Ectodermal cell (in vitro differentiated cells): Measurements from ENCODE around the gene GABRR3.

Experiments used
- H3K27ac ChIP-seq: 2 replicates; pipeline ENCODE4 v1.7.0; 2013; ENCODE audit warnings: mild to moderate bottlenecking, low read depth, low read length; ENCODE audit not compliant: insufficient read depth, poor library complexity, severe bottlenecking
- H3K27me3 ChIP-seq: 2 replicates; pipeline ENCODE4 v1.7.0; 2013; ENCODE audit warnings: mild to moderate bottlenecking, low read length; ENCODE audit not compliant: insufficient read depth, control insufficient read depth, poor library complexity, severe bottlenecking
- H3K36me3 ChIP-seq: one replicate; pipeline ENCODE4 v1.7.0; 2013; ENCODE audit warnings: low read length; ENCODE audit not compliant: control insufficient read depth, insufficient read depth
- H3K4me1 ChIP-seq: one replicate; pipeline ENCODE4 v1.7.0; 2013; ENCODE audit warnings: low read length; ENCODE audit not compliant: control insufficient read depth, insufficient read depth
- H3K4me3 ChIP-seq: 2 replicates; pipeline ENCODE4 v1.7.0; 2013; ENCODE audit warnings: low read depth, low read length, control low read depth; ENCODE audit not compliant: insufficient read depth
- H3K9me3 ChIP-seq: 2 replicates; pipeline ENCODE4 v1.7.0; 2013; ENCODE audit warnings: mild to moderate bottlenecking, low read length, moderate library complexity; ENCODE audit not compliant: control insufficient read depth
- WGBS, 2 experiments: methylation state at CpG; one replicate each; pipeline ENCODE4 v1.1.7; 2013; ENCODE audit warnings: missing lambda C conversion rate in 2 of 2; 5-methylcytosine and 5-hydroxymethylcytosine counted together

Gene GABRR3

GRCh38 chr3:97959872-97960271 is 75.2 kb downstream of the GABRR3 start:
- Histone ChIP-seq H3K27me3 (no peaks in the 10 kb centered on the region), H3K36me3 (no peaks in the 10 kb centered on the region), H3K4me3 (no peak overlapping the region), H3K4me1 (no peaks in the 10 kb centered on the region), H3K9me3 (no peaks in the 10 kb centered on the region), H3K27ac (no peak overlapping the region)
- 95% methylated on average over 5 of the region's 5 CpGs for WGBS, 2 experiments

GRCh38 chr3:97958796-97959195 is 76.3 kb downstream of the GABRR3 start:
- H3K4me1 ChIP-seq: no peaks in the 10 kb centered on the region
- no peaks in the 10 kb centered on the region for H3K36me3 ChIP-seq
- H3K27ac ChIP-seq: no peak overlapping the region
- no peaks in the 10 kb centered on the region for H3K9me3 ChIP-seq
- whole genome bisulfite sequencing, 2 experiments: 94% methylated on average over 9 of the region's 9 CpGs
- no peak overlapping the region for H3K4me3 ChIP-seq
- no peaks in the 10 kb centered on the region for H3K27me3 ChIP-seq

- Histone ChIP-seq H3K4me1 (no peaks in the 10 kb centered on the region), H3K27ac (no peak overlapping the region), H3K36me3 (no peaks in the 10 kb centered on the region), H3K9me3 (no peaks in the 10 kb centered on the region), H3K27me3 (no peaks in the 10 kb centered on the region), H3K4me3 (no peak overlapping the region)
- WGBS, 2 experiments: 91 to 94% methylated on average over 2 of the region's 2 CpGs
These were observed 76.7 kb downstream of the GABRR3 start for GRCh38 chr3:97958396-97958795.

GRCh38 chr3:97957617-97958311 is 77.4 kb downstream of the GABRR3 start:
- Histone ChIP-seq H3K27me3 (no peaks in the 10 kb centered on the region), H3K36me3 (no peaks in the 10 kb centered on the region), H3K4me1 (no peaks in the 10 kb centered on the region), H3K9me3 (no peaks in the 10 kb centered on the region), H3K4me3 (no peak overlapping the region), H3K27ac (no peak overlapping the region)
- 94 to 96% methylated on average over 7 to 8 of the region's 8 CpGs for WGBS, 2 experiments

GRCh38 chr3:97956051-97956450 is 79.1 kb downstream of the GABRR3 start:
- WGBS, 2 experiments: 86 to 96% methylated on average over 3 of the region's 3 CpGs
- H3K36me3 ChIP-seq: no peaks in the 10 kb centered on the region
- H3K4me1 ChIP-seq: no peaks in the 10 kb centered on the region
- no peaks in the 10 kb centered on the region for H3K27me3 ChIP-seq
- no peak overlapping the region for H3K27ac ChIP-seq
- no peaks in the 10 kb centered on the region for H3K9me3 ChIP-seq
- H3K4me3 ChIP-seq: no peak overlapping the region

GRCh38 chr3:97954228-97954827 is 80.8 kb downstream of the GABRR3 start:
- Histone ChIP-seq H3K4me3 (no peak overlapping the region), H3K27ac (no peak overlapping the region), H3K27me3 (no peaks in the 10 kb centered on the region), H3K4me1 (no peaks in the 10 kb centered on the region), H3K36me3 (no peaks in the 10 kb centered on the region), H3K9me3 (no peaks in the 10 kb centered on the region)
- 93 to 94% methylated on average over 9 of the region's 9 CpGs for WGBS, 2 experiments

GRCh38 chr3:97952872-97953271 is 82.2 kb downstream of the GABRR3 start:
- Histone ChIP-seq H3K4me1 (no peaks in the 10 kb centered on the region), H3K27me3 (no peaks in the 10 kb centered on the region), H3K9me3 (no peaks in the 10 kb centered on the region), H3K4me3 (no peak overlapping the region), H3K27ac (no peak overlapping the region), H3K36me3 (no peaks in the 10 kb centered on the region)
- WGBS, 2 experiments: 90 to 92% methylated on average over 1 of the region's 1 CpG

- no peaks in the 10 kb centered on the region for H3K9me3 ChIP-seq
- 91% methylated on average over 3 of the region's 3 CpGs for WGBS, 2 experiments
- no peaks in the 10 kb centered on the region for H3K36me3 ChIP-seq
- H3K4me1 ChIP-seq: no peaks in the 10 kb centered on the region
- no peaks in the 10 kb centered on the region for H3K27me3 ChIP-seq
- H3K4me3 ChIP-seq: no peak overlapping the region
- H3K27ac ChIP-seq: no peak overlapping the region
These were observed 82.8 kb downstream of the GABRR3 start for GRCh38 chr3:97952280-97952679.

- WGBS, 2 experiments: 88 to 92% methylated on average over 3 of the region's 3 CpGs
- H3K36me3 ChIP-seq: no peaks in the 10 kb centered on the region
These were observed 84.8 kb downstream of the GABRR3 start for GRCh38 chr3:97950360-97950759.

GRCh38 chr3:97949743-97950142 is 85.4 kb downstream of the GABRR3 start:
- H3K4me1 ChIP-seq: no peaks in the 10 kb centered on the region
- H3K27ac ChIP-seq: no peak overlapping the region
- H3K4me3 ChIP-seq: no peak overlapping the region
- no peaks in the 10 kb centered on the region for H3K36me3 ChIP-seq
- no peaks in the 10 kb centered on the region for H3K9me3 ChIP-seq
- 82% methylated on average over 5 of the region's 5 CpGs for WGBS, 2 experiments
- no peaks in the 10 kb centered on the region for H3K27me3 ChIP-seq

More at GRCh38 chr3:97950360-97950759, 84.8 kb downstream of the GABRR3 start:
- H3K27me3 ChIP-seq: no peaks in the 10 kb centered on the region
- H3K4me1 ChIP-seq: no peaks in the 10 kb centered on the region
- H3K4me3 ChIP-seq: no peak overlapping the region
- no peaks in the 10 kb centered on the region for H3K9me3 ChIP-seq
- H3K27ac ChIP-seq: no peak overlapping the region
